ENCODE measurements around the gene IL18RAP. TPM values are rescaled to one million over a fixed set of nuclear protein-coding genes. Genes with fewer than 3 reads are reported as not detected.

Gene IL18RAP
- total RNA-seq, 1 experiment from 2014 or later = not detected

DNA sequence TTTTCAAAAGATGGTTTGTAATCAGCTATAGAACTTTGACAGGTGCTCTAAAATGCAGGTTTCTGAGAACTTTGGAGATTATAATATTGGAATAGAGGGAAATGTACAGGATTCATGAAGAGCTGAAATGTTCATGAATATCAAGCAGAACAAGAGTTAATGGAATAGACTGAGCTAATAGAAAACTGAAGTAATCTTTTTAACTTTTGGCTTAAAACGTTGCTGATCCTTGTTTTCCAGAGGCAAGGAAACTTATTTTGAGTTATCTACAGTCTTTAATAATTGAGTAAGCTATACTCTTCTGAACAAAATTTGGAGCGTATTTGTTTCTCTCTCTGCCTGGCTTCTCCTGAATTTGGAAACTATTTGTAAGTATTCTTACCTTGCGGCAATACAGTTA is 10.8 kb upstream of the IL18RAP start (continued):
- TF ChIP-seq, protein P1, sequence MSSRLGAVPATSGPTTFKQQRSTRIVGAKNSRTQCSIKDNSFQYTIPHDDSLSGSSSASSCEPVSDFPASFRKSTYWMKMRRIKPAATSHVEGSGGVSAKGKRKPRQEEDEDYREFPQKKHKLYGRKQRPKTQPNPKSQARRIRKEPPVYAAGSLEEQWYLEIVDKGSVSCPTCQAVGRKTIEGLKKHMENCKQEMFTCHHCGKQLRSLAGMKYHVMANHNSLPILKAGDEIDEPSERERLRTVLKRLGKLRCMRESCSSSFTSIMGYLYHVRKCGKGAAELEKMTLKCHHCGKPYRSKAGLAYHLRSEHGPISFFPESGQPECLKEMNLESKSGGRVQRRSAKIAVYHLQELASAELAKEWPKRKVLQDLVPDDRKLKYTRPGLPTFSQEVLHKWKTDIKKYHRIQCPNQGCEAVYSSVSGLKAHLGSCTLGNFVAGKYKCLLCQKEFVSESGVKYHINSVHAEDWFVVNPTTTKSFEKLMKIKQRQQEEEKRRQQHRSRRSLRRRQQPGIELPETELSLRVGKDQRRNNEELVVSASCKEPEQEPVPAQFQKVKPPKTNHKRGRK (CRISPR knock-in tag; IDR thresholded peaks at IDR 0.05; ENCODE audit: borderline replicate concordance) = no peak
- TF ChIP-seq, protein P2, sequence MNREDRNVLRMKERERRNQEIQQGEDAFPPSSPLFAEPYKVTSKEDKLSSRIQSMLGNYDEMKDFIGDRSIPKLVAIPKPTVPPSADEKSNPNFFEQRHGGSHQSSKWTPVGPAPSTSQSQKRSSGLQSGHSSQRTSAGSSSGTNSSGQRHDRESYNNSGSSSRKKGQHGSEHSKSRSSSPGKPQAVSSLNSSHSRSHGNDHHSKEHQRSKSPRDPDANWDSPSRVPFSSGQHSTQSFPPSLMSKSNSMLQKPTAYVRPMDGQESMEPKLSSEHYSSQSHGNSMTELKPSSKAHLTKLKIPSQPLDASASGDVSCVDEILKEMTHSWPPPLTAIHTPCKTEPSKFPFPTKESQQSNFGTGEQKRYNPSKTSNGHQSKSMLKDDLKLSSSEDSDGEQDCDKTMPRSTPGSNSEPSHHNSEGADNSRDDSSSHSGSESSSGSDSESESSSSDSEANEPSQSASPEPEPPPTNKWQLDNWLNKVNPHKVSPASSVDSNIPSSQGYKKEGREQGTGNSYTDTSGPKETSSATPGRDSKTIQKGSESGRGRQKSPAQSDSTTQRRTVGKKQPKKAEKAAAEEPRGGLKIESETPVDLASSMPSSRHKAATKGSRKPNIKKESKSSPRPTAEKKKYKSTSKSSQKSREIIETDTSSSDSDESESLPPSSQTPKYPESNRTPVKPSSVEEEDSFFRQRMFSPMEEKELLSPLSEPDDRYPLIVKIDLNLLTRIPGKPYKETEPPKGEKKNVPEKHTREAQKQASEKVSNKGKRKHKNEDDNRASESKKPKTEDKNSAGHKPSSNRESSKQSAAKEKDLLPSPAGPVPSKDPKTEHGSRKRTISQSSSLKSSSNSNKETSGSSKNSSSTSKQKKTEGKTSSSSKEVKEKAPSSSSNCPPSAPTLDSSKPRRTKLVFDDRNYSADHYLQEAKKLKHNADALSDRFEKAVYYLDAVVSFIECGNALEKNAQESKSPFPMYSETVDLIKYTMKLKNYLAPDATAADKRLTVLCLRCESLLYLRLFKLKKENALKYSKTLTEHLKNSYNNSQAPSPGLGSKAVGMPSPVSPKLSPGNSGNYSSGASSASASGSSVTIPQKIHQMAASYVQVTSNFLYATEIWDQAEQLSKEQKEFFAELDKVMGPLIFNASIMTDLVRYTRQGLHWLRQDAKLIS (CRISPR knock-in tag; IDR thresholded peaks at IDR 0.05; ENCODE audit: borderline replicate concordance) = no peak
- no peak for TF ChIP-seq HMGA2 (CRISPR knock-in tag; IDR thresholded peaks at IDR 0.05)
- TF ChIP-seq FOXP1 (CRISPR knock-in tag; IDR thresholded peaks at IDR 0.05; ENCODE audit: borderline replicate concordance) = no peak

DNA sequence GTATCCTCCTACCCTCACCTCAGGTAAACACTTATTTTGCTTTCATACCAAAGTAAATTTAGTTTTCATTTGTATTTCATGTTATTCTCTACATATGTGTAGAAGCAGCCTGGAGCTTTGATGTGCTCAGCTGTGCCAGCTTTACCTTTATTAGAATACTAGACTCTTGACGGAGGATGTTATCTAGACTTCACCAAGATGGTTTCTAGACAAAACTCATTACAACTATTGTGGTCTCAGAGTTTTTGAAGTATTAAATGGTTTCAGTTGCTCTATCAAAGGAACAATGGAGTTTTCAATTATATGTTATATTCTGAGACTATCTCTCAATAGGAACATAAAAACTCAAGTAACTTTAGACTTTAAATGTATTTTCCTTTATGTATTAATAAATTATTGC is 5.0 kb upstream of the IL18RAP start:
- Mint-ChIP-seq H3K9me3 (peaks cover 59% of the 10 kb centered on the region), H3K4me3 (no peak overlapping the region), H3K27me3 (ENCODE audit: low read depth) (peaks cover 4% of the 10 kb centered on the region), H3K36me3 (peaks cover 10% of the 10 kb centered on the region; the same call in 1 of the 2 replicates), H3K27ac (no peak overlapping the region), H3K4me1 (no peaks in the 10 kb centered on the region)
- ChIA-PET CTCF (no interaction called here), POLR2A (no interaction called here)
- no peak for ATAC-seq
- DNase-seq (ENCODE audit: low spot score) = no peak
- TF ChIP-seq, protein P3, sequence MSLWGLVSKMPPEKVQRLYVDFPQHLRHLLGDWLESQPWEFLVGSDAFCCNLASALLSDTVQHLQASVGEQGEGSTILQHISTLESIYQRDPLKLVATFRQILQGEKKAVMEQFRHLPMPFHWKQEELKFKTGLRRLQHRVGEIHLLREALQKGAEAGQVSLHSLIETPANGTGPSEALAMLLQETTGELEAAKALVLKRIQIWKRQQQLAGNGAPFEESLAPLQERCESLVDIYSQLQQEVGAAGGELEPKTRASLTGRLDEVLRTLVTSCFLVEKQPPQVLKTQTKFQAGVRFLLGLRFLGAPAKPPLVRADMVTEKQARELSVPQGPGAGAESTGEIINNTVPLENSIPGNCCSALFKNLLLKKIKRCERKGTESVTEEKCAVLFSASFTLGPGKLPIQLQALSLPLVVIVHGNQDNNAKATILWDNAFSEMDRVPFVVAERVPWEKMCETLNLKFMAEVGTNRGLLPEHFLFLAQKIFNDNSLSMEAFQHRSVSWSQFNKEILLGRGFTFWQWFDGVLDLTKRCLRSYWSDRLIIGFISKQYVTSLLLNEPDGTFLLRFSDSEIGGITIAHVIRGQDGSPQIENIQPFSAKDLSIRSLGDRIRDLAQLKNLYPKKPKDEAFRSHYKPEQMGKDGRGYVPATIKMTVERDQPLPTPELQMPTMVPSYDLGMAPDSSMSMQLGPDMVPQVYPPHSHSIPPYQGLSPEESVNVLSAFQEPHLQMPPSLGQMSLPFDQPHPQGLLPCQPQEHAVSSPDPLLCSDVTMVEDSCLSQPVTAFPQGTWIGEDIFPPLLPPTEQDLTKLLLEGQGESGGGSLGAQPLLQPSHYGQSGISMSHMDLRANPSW (CRISPR knock-in tag; conservative IDR thresholded peaks at IDR 0.05; ENCODE audit: low read depth) = no peak
- TF ChIP-seq, protein P4, sequence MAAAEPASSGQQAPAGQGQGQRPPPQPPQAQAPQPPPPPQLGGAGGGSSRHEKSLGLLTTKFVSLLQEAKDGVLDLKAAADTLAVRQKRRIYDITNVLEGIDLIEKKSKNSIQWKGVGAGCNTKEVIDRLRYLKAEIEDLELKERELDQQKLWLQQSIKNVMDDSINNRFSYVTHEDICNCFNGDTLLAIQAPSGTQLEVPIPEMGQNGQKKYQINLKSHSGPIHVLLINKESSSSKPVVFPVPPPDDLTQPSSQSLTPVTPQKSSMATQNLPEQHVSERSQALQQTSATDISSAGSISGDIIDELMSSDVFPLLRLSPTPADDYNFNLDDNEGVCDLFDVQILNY (CRISPR knock-in tag; IDR thresholded peaks at IDR 0.05) = no peak
- TF ChIP-seq ELF4 (CRISPR knock-in tag; IDR thresholded peaks at IDR 0.05; ENCODE audit: low read depth) (no peak), SOX15 (CRISPR knock-in tag; IDR thresholded peaks at IDR 0.05) (no peak), TP53 (CRISPR knock-in tag; IDR thresholded peaks at IDR 0.05) (no peak), ZNF671 (CRISPR knock-in tag; IDR thresholded peaks at IDR 0.05) (no peak), GRHL2 (CRISPR knock-in tag; IDR thresholded peaks at IDR 0.05; ENCODE audit: insufficient replicate concordance, severe bottlenecking) (no peak), KAT7 (CRISPR knock-in tag; IDR thresholded peaks at IDR 0.05; ENCODE audit: borderline replicate concordance) (no peak)
- TF ChIP-seq, protein P5, sequence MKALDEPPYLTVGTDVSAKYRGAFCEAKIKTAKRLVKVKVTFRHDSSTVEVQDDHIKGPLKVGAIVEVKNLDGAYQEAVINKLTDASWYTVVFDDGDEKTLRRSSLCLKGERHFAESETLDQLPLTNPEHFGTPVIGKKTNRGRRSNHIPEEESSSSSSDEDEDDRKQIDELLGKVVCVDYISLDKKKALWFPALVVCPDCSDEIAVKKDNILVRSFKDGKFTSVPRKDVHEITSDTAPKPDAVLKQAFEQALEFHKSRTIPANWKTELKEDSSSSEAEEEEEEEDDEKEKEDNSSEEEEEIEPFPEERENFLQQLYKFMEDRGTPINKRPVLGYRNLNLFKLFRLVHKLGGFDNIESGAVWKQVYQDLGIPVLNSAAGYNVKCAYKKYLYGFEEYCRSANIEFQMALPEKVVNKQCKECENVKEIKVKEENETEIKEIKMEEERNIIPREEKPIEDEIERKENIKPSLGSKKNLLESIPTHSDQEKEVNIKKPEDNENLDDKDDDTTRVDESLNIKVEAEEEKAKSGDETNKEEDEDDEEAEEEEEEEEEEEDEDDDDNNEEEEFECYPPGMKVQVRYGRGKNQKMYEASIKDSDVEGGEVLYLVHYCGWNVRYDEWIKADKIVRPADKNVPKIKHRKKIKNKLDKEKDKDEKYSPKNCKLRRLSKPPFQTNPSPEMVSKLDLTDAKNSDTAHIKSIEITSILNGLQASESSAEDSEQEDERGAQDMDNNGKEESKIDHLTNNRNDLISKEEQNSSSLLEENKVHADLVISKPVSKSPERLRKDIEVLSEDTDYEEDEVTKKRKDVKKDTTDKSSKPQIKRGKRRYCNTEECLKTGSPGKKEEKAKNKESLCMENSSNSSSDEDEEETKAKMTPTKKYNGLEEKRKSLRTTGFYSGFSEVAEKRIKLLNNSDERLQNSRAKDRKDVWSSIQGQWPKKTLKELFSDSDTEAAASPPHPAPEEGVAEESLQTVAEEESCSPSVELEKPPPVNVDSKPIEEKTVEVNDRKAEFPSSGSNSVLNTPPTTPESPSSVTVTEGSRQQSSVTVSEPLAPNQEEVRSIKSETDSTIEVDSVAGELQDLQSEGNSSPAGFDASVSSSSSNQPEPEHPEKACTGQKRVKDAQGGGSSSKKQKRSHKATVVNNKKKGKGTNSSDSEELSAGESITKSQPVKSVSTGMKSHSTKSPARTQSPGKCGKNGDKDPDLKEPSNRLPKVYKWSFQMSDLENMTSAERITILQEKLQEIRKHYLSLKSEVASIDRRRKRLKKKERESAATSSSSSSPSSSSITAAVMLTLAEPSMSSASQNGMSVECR (CRISPR knock-in tag; IDR thresholded peaks at IDR 0.05; ENCODE audit: borderline replicate concordance) = no peak
- TF ChIP-seq, protein P6, sequence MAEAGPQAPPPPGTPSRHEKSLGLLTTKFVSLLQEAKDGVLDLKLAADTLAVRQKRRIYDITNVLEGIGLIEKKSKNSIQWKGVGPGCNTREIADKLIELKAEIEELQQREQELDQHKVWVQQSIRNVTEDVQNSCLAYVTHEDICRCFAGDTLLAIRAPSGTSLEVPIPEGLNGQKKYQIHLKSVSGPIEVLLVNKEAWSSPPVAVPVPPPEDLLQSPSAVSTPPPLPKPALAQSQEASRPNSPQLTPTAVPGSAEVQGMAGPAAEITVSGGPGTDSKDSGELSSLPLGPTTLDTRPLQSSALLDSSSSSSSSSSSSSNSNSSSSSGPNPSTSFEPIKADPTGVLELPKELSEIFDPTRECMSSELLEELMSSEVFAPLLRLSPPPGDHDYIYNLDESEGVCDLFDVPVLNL (CRISPR knock-in tag; IDR thresholded peaks at IDR 0.05; ENCODE audit: borderline replicate concordance, low read depth) = no peak
- TF ChIP-seq, protein P7, sequence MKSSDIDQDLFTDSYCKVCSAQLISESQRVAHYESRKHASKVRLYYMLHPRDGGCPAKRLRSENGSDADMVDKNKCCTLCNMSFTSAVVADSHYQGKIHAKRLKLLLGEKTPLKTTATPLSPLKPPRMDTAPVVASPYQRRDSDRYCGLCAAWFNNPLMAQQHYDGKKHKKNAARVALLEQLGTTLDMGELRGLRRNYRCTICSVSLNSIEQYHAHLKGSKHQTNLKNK (CRISPR knock-in tag; IDR thresholded peaks at IDR 0.05) = no peak
- TF ChIP-seq, protein P2 (CRISPR knock-in tag; IDR thresholded peaks at IDR 0.05; ENCODE audit: borderline replicate concordance) = no peak

Measured in WTC11 (cell line).